ENCODE results near the gene TSPAN33.
A peak's percentile ranks its signal among the peaks of the same experiment; 100 is the strongest.
"Not testable (repeated sequence)": the region's sequence is repeated elsewhere in the genome, so short reads cannot be mapped to it uniquely, and the experiment has no call there.

Gene TSPAN33

GRCh38 chr7:129209067-129209926 lies 64.8 kb downstream of the TSPAN33 start:
- DNase-seq = no peak

DNA sequence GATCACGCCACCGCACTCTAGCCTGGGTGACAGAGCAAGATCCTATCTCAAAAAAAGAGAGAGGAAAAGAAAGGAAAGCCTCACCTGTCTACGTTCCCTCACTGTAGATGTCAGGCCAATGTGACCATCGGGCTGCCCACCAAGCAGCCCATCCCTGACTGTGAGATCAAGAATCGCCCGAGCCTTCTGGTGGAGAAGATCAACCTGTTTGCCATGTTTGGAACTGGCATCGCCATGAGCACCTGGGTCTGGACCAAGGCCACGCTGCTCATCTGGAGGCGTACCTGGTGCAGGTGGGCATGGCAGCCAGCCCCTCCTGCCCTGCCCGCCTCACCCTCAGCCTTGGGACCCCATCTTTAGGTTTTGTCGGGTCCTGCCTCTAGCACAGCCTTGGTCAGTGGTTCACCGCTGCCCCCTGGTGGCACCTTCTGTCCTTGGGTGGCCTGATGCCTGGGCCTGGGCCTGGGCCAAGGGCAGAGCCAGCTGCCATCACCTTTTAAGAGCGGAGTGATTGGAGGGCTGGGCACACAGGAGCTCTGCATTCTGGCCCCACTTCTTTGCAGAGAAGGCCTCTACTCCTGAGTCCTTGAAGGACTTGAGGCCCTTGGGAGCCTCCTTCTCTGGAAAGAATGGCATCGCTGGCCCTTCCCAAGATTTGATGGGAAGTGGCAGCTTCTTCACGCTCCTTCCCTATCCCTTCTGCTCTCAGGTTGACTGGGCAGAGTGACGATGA lies 65.9 kb downstream of the TSPAN33 start:
- peak; percentile 38 to 69 for DNase-seq

DNA sequence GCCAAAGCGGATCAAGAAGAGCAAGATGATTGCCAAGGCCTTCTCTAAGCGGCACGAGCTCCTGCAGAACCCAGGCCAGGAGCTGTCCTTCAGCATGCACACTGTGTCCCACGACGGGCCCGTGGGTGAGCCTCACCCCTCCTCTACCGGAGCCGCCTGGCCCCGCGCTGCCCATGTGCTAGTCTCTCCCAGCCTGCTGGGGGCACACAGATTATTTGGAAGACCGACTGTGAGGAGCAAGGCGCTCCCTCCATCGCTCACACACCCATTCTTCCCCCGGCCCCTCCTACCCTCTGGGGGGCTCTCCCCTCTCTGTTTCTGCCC lies 66.4 kb downstream of the TSPAN33 start:
- DNase-seq = no peak

GRCh38 chr7:129212126-129212525 lies 67.6 kb downstream of the TSPAN33 start:
- no peak for DNase-seq

DNA sequence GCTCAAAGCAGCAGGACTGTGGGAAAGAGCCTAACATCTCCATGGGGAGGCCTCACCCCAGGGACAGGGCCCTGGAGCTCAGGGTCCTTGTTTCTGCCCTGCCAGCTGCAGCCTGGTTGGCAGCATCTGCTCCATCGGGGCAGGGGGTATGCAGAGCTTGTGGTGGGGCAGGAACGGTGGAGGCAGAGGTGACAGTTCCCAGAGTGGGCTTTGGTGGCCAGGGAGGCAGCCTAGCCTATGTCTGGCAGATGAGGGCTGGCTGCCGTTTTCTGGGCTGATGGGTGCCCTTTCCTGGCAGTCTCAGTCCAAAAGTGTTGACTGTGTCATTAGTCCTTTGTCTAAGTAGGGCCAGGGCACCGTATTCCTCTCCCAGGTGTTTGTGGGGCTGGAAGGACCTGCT lies 68.1 kb downstream of the TSPAN33 start:
- DNase-seq = no peak

DNA sequence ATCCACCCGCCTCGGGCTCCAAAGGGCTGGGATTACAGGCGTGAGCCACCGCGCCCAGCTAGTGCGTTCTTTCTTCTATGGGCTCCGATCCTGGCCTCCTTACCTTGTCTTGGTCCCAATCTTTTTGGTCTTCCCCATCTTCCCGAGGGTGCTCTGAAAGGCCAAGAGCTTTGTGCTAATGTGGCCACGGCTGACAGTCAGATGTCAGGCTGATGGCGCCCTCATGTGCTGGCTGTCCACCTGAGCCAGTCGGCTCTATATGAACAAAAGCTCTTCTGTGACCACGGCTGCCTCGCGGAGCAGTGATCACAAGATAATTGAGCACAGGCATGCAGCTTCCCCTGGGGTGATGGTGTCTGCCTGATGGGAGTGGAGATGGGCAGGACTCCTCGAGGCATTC lies 69.3 kb downstream of the TSPAN33 start:
- no peak for DNase-seq

DNA sequence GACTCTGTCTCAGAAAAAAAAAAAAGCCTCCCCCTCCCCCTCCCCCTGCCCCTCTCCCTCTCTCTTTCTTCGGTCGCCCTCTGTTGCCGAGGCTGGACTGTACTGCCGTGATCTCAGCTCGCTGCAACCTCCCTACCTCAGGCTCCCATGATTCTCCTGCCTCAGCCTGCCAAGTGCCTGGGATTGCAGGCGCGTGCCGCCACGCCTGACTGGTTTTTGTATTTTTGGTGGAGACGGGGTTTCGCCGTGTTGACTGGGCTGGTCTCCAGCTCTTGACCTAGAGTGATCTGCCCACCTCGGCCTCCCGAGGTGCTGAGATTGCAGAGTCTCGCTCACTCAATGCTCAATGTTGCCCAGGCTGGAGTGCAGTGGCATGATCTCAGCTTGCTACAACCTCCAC lies 71.2 kb downstream of the TSPAN33 start:
- not testable (repeated sequence) for DNase-seq

GRCh38 chr7:129216101-129216715 lies 71.7 kb downstream of the TSPAN33 start:
- not testable (repeated sequence) for DNase-seq

- DNase-seq = not testable (repeated sequence)
Observed at GRCh38 chr7:129216821-129217416, 72.4 kb downstream of the TSPAN33 start.

- peak; percentile 66 for DNase-seq
Observed at GRCh38 chr7:129218514-129219062, 74.1 kb downstream of the TSPAN33 start.

DNA sequence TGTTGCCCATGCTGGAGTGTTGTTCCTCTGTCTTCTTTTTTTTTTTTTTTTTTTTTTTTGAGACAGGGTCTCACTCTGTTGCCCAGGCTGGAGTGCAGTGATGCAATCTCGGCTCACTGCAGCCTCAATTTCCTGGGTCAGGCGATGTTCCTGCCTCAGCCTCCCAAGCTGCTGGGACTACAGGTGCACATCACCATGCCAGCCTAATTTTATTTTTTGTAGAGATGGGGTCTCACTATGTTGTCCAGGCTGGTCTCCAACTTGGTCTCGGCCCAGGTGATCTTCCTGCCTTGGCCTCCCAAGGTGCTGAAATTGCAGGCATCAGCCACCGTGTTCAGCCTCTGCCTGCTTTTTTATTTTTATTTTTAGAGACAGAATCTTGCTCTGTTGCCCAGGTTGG lies 74.7 kb downstream of the TSPAN33 start:
- not testable (repeated sequence) for DNase-seq

Data from stimulated activated CD4-positive, alpha-beta T cell treated with anti-CD3 and anti-CD28 coated beads, Interleukin-4, amount 100 ng/mL, for 4 hours (primary cell).